ENCODE data around the gene TLCD2.
A peak's percentile ranks its signal among the peaks of the same experiment; 100 is the strongest.
"Not testable (repeated sequence)": the region's sequence is repeated elsewhere in the genome, so short reads cannot be mapped to it uniquely, and the experiment has no call there.

The TLCD2 gene

GRCh38 chr17:1715803-1716075, 5.6 kb upstream of the TLCD2 start:
- DNase-seq: no peak

DNA sequence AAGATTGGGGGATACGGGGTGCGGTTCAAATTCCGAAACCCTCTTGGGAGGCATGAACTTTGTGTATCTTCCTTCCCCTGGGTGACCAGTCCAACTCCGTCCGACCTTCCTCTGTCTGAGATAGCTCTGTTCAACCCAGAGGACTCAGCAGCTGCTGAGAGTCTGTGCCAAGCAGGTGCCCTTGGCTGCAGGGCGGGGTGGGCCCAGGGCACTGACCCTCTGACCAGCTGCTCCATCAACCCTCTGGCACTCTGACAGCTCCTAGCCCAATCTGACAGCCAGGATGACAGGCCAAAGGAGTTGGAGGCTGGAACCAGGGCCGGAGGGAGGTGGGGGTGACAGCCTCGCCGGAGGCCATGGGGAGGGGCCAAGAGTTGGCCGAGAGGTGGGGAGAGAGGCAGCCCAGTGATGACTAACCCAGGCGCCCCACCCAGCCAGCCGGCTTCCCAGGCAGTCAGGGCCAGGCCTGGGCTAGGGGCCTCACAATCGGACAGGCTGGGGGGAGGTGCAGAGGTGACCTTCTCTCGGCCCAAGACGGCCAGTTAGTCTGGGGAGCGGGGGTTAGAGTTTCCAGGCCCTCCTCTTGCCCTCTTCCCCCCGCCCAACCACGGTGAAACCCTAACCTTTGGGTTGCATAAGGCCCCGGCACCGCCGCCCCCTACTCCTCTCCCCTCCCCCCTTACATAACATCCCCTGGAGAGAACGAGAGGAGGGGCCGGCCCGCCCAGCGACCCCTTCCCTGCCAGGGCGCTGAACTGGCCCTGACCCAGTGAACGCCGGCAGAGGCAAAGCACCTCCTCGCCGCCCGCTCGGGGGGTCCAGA, 5.0 kb upstream of the TLCD2 start:
- DNase-seq: peak; percentile 53

GRCh38 chr17:1714427-1714979, 4.3 kb upstream of the TLCD2 start:
- no peak for DNase-seq

GRCh38 chr17:1713878-1714426, 3.8 kb upstream of the TLCD2 start:
- no peak for DNase-seq

DNA sequence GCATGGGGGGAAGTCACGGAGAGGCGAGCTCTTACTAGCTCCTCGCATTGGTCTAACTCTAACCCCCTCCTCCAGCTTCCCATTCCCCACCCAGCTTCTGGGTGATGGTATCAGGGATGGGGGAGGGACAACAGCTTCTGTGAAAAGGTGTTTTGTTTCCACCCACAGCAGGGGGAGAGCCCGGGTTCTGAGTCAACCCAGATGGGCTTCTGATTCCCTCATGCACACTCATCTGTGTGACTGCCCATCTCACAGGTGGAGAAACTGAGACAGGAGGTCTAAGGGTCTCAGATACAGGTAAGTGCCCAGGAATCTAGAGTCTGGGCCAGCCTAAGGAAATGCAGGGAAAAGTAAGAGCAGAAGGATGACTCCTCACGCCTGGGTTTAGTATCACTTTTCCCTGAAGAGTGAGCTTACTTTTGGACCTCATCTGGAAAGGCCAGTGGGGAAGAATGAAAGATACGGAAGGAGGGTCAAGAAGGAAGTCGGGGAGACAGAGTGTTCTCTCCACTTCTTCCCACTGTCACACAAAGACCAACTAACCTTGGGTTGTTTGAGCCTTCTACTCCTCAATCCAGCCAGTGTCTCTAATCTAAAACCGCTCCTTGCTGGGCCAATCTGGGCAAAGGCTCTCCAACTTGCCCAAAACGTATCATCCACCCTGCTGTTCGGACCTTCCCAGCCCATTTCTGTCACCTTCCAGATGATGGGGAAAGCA, 3.1 kb upstream of the TLCD2 start:
- DNase-seq: no peak

- DNase-seq: no peak
Observed at GRCh38 chr17:1712271-1712670, 2.1 kb upstream of the TLCD2 start.

- DNase-seq: no peak
Observed at GRCh38 chr17:1711804-1712203, 1.6 kb upstream of the TLCD2 start.

GRCh38 chr17:1710807-1711553, 803 bp upstream of the TLCD2 start:
- DNase-seq: peak; percentile 25

DNA sequence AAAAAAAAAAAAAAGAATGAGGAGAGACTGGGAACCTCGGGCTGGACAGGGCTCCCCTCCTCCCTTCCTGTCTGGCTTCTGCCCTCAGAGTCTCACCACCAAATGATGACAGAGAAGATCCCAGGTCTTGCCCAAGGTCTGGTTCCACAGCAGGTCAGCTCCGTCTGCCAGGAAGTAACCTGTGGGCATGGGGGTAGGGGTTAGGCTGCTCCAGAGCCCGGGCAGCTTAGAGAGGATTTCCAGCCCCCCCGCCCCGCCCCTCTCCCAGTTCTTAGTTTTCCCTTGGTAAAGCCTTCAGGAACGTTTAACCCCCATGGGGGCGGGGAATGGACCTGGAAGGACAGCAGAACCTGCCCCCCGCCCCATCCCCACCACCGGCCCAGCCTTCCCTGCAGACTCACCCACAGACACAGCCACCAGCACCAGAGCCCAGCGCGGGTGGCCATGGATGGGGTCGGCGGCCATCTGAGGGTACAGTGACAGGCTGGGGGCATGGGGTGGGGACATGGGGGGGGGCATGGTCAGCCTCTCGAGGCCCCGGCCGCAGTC, 700 bp downstream of the TLCD2 start:
- no peak for DNase-seq

GRCh38 chr17:1708791-1709346, 1.3 kb downstream of the TLCD2 start:
- not testable (repeated sequence) for DNase-seq

GRCh38 chr17:1707107-1707506, 3.1 kb downstream of the TLCD2 start:
- peak; percentile 72 for DNase-seq

DNA sequence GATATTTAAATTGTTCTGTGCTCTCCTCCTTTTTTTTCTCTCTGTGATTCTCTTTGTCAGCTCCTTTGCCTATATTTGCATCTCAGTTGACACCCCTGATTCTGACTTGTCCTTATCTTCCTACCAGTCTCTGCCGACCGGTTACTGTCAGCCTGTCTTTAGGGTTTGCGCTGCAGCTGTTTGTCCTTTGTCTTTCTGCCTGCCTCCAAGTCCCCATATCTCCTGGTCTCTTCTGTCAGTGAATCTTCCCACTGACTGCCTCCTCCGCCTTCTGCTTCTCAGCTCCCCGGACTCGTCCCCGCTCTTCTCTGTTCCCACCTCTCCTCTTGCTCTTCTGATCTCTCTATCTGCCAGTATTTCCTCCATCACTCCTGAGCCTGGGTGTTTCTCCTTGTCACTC, 5.2 kb downstream of the TLCD2 start:
- no peak for DNase-seq

DNA sequence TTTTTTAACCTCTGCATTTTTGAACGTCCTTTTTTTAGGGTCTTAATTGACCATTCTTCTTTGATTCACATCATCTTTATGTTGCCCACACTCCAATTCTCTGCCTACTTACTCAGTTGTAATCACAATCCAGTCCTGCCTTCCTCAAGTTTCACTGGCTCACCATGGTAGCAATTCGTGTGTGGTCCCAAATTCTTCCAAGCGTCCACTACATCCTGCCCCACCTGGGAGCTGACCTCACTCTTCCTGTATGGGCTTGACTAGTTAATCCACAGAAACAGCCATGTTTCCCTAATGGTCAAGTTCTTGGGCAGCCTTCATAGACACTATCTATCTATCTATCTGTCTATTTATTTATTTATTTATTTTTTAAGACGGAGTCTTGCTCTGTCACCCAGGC, 7.1 kb downstream of the TLCD2 start:
- DNase-seq: no peak

DNA sequence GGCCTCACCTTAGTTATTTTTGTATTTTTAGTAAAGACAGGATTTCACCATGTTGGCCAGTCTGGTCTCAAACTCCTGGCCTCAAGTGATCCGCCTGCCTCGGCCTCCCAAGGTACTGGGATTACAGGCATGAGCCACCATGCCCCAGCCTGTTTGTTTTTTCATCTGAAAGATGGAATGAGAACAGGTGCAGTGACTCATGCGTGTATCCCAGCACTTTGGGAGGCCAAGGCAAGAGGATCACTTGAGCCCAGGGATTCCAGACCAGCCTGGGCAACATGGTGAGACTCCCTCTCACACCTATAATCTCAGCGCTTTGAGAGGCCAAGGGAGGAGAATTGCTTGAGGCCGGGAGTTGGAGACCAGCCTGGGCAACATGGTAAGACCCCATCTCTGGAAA, 10.3 kb downstream of the TLCD2 start:
- not testable (repeated sequence) for DNase-seq

- no peak for DNase-seq
Observed at GRCh38 chr17:1697681-1698080, 12.5 kb downstream of the TLCD2 start.

GRCh38 chr17:1695365-1695764, 14.8 kb downstream of the TLCD2 start:
- no peak for DNase-seq

DNA sequence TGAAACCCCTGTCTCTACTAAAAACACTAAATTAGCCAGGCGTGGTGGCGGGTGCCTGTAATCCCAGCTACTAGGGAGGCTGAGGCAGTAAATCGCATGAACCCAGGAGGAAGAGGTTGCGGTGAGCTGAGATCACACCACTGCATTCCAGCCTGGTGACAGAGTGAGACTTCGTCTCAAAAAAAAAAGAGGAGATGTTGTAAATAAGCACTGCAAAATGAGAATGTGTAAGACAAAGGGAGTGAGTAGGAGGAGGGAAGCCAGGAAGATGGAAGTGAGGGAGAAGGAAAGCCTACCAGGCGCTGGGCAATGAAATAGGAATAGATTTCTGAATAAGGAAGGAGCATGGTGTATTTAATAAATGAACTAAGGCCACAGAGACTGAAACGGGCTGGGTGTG, 16.8 kb downstream of the TLCD2 start:
- DNase-seq: no peak

DNA sequence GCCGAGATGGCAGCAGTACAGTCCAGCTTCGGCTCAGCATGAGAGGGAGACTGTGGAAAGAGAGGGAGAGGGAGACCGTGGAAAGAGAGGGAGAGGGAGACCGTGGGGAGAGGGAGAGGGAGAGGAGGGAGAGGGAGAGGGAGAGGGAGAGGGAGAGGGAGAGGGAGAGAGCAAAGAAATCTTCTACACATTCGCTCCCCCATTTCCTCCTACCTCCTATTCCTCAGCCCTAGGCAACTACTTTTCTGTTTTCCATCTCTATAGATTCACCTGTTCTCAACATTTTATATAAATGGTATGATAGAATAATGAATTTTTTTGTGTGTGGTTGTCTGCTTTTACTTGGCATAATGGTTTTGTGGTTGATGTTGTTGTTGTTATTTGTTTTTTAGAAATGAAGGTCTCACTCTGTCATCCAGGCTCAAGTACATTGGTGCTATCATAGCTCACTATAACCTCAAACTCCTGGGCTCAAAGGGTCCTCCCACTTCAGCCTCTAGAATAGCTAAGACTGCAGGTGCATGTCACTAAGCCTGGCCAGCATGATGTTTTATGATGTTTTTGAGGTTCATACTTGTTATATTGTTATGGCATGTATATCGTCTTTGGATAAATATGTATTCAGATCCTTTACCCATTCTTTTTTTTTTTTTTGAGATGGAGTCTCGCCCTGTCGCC, 19.5 kb downstream of the TLCD2 start:
- no peak for DNase-seq

GRCh38 chr17:1688405-1688804, 21.8 kb downstream of the TLCD2 start:
- DNase-seq: not testable (repeated sequence)

- no peak for DNase-seq
Observed at GRCh38 chr17:1686086-1686485, 24.1 kb downstream of the TLCD2 start.

GRCh38 chr17:1684378-1685189, 25.6 kb downstream of the TLCD2 start, which contains the start of gene PRPF8:
TSS of gene PRPF8 (minus strand) at chr17:1684867. CDS start at chr17:1684571, 296 bp downstream.
- DNase-seq: peak; percentile 99
